Progenitor cell of endocrine pancreas (in vitro differentiated cells): Measurements from ENCODE around the gene SUPT3H. TPM values are rescaled to one million over a fixed set of nuclear protein-coding genes. Genes with fewer than 3 reads are reported as not detected.
"Not testable (repeated sequence)": the region's sequence is repeated elsewhere in the genome, so short reads cannot be mapped to it uniquely, and the experiment has no call there.

Source experiments
- DNase-seq: peaks from one replicate; pipeline ENCODE4 v3.0.0; 2021; ENCODE audit warnings: low spot score; ENCODE audit not compliant: unreplicated experiment
- H3K27ac Mint-ChIP-seq: 2 replicates; pipeline ENCODE4 v1.8.0; 2021; ENCODE audit warnings: mild to moderate bottlenecking, moderate library complexity, mixed read lengths
- H3K27me3 Mint-ChIP-seq: 2 replicates; pipeline ENCODE4 v1.8.0; 2021; ENCODE audit warnings: mixed read lengths
- H3K36me3 Mint-ChIP-seq: 2 replicates; pipeline ENCODE4 v1.8.0; 2022; ENCODE audit warnings: mixed read lengths; ENCODE audit not compliant: insufficient read depth
- H3K4me1 Mint-ChIP-seq: 2 replicates; pipeline ENCODE4 v1.8.0; 2021; ENCODE audit warnings: low read depth, mixed read lengths
- H3K4me3 Mint-ChIP-seq: 2 replicates; pipeline ENCODE4 v1.8.0; 2021; ENCODE audit warnings: low read depth, mild to moderate bottlenecking, moderate library complexity, mixed read lengths
- H3K9me3 Mint-ChIP-seq: 2 replicates; pipeline ENCODE4 v1.8.0; 2021; ENCODE audit warnings: low read depth, mixed read lengths
- total RNA-seq: library from RNA; stranded (reverse); gene quantifications from 2 replicates; pipeline ENCODE4 v1.2.1, GENCODE V29; 2021
- TF ChIP-seq, protein P1 (sequence below): fragments of 200-600 bp; sonication (generic); IDR thresholded peaks from one replicate; pipeline ENCODE4 v1.5.0; 2021; ENCODE audit warnings: antibody characterized with exemption, mild to moderate bottlenecking; ENCODE audit not compliant: unreplicated experiment

Gene SUPT3H
- total RNA-seq, 1 donor from 2014 or later, result 40.5 TPM

DNA sequence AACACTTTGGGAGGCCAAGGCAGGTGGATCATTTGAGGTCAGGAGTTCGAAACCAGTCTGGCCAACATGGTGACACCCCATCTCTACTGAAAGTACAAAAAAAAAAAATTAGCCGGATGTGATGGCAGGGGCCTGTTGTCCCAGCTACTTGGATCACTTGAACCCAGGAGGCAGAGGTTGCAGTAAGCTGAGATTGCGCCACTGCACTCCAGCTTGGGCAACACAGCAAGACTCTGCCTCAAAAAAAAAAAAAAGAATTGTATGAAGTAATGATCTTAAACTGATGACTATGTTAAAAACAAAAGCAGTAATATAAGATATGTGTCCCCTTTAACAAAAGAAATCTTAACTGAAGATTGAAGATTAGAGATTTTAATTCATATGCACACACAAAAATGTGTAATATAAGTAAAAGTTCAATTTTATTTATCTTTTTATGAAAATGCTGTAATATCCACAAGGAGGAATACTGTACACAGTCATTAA, 78.6 kb downstream of the SUPT3H start:
- no peak overlapping the region for H3K27ac Mint-ChIP-seq
- peaks cover 21% of the 10 kb centered on the region for H3K36me3 Mint-ChIP-seq
- TF ChIP-seq, protein P1, sequence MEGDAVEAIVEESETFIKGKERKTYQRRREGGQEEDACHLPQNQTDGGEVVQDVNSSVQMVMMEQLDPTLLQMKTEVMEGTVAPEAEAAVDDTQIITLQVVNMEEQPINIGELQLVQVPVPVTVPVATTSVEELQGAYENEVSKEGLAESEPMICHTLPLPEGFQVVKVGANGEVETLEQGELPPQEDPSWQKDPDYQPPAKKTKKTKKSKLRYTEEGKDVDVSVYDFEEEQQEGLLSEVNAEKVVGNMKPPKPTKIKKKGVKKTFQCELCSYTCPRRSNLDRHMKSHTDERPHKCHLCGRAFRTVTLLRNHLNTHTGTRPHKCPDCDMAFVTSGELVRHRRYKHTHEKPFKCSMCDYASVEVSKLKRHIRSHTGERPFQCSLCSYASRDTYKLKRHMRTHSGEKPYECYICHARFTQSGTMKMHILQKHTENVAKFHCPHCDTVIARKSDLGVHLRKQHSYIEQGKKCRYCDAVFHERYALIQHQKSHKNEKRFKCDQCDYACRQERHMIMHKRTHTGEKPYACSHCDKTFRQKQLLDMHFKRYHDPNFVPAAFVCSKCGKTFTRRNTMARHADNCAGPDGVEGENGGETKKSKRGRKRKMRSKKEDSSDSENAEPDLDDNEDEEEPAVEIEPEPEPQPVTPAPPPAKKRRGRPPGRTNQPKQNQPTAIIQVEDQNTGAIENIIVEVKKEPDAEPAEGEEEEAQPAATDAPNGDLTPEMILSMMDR, result no peak
- peaks cover 4% of the 10 kb centered on the region for H3K4me1 Mint-ChIP-seq
- H3K9me3 Mint-ChIP-seq, result peaks cover 20% of the 10 kb centered on the region
- DNase-seq, result no peak
- no peaks in the 10 kb centered on the region for H3K27me3 Mint-ChIP-seq
- H3K4me3 Mint-ChIP-seq, result no peak overlapping the region

GRCh38 chr6:45297320-45297719, 80.4 kb downstream of the SUPT3H start:
- Mint-ChIP-seq H3K27me3 (no peaks in the 10 kb centered on the region), H3K27ac (no peak overlapping the region), H3K4me1 (peaks cover 12% of the 10 kb centered on the region), H3K9me3 (peaks cover 31% of the 10 kb centered on the region), H3K4me3 (no peak overlapping the region), H3K36me3 (peaks cover 27% of the 10 kb centered on the region)
- TF ChIP-seq, protein P1, result no peak
- DNase-seq, result no peak

GRCh38 chr6:45294065-45294701, 83.6 kb downstream of the SUPT3H start:
- Mint-ChIP-seq H3K36me3 (peaks cover 39% of the 10 kb centered on the region), H3K9me3 (peaks cover 42% of the 10 kb centered on the region)
- not testable (repeated sequence) for H3K4me1 Mint-ChIP-seq, DNase-seq, H3K27ac Mint-ChIP-seq, H3K27me3 Mint-ChIP-seq, H3K4me3 Mint-ChIP-seq

DNA sequence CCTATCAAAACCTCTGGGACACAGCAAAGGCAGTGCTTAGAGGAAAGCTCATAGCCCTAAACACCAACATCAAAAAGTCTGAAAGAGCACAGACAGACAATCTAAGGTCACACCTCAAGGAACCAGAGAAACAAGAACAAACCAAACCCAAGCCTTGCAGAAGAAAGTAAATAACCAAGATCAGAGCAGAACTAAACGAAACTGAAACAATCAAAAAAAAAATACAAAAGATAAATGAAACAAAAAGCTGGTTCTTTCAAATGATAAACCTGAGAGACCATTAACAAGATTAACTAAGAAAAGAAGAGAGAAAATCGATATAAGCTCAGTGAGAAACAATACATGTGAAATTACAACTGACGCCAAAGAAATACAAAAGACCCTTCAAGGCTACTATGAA, 84.4 kb downstream of the SUPT3H start:
- peaks cover 39% of the 10 kb centered on the region for H3K36me3 Mint-ChIP-seq
- peaks cover 8% of the 10 kb centered on the region for H3K4me1 Mint-ChIP-seq
- H3K27ac Mint-ChIP-seq, result no peak overlapping the region
- no peak for DNase-seq
- H3K9me3 Mint-ChIP-seq, result peaks cover 42% of the 10 kb centered on the region
- no peak overlapping the region for H3K4me3 Mint-ChIP-seq
- TF ChIP-seq, protein P1, result no peak
- no peaks in the 10 kb centered on the region for H3K27me3 Mint-ChIP-seq

GRCh38 chr6:45289751-45290514, 87.8 kb downstream of the SUPT3H start:
- H3K27me3 Mint-ChIP-seq, result no peaks in the 10 kb centered on the region
- TF ChIP-seq, protein P1, result no peak
- no peak for DNase-seq
- H3K4me3 Mint-ChIP-seq, result no peak overlapping the region
- H3K36me3 Mint-ChIP-seq, result peaks cover 36% of the 10 kb centered on the region
- no peak overlapping the region for H3K27ac Mint-ChIP-seq
- peaks cover 8% of the 10 kb centered on the region for H3K4me1 Mint-ChIP-seq
- H3K9me3 Mint-ChIP-seq, result peaks cover 39% of the 10 kb centered on the region

- DNase-seq, H3K4me3 Mint-ChIP-seq, H3K27ac Mint-ChIP-seq, H3K4me1 Mint-ChIP-seq, H3K27me3 Mint-ChIP-seq: not testable (repeated sequence)
- Mint-ChIP-seq H3K9me3 (peaks cover 37% of the 10 kb centered on the region), H3K36me3 (peaks cover 37% of the 10 kb centered on the region)
Observed at GRCh38 chr6:45286707-45287106, 91.0 kb downstream of the SUPT3H start.
